Mammary epithelial cell (primary cell): Measurements from ENCODE around the gene AQR.

Experiments
- CTCF ChIP-seq, 2 donors: IDR thresholded peaks in 1 of 2; conservative IDR thresholded peaks in 1 of 2; 2 replicates each; pipeline ENCODE4 v1.5.1; 2011 to 2012; ENCODE audit warnings: inconsistent platforms in 2 of 2, low read length in 2 of 2, mild to moderate bottlenecking in 2 of 2, control low read depth in 1 of 2, low read depth in 1 of 2; ENCODE audit not compliant: insufficient read depth in 1 of 2; ENCODE audit errors: extremely low read depth in 1 of 2
- EZH2 ChIP-seq: IDR thresholded peaks from 2 replicates; pipeline ENCODE4 v1.6.1; 2012; ENCODE audit warnings: low read length, inconsistent platforms, borderline replicate concordance

- TF ChIP-seq CTCF (conservative IDR thresholded peaks at IDR 0.05 in 1 of 2, IDR thresholded peaks at IDR 0.05 in 1 of 2; ENCODE audit: extremely low read depth in 1 of 2, insufficient read depth in 1 of 2, low read depth in 1 of 2, low read length in 2 of 2) (no peak), EZH2 (no peak)
Measured at GRCh38 chr15:34943711-34944110, 25.8 kb downstream of the AQR start.
